K562 (cell line): ENCODE measurements around the gene MBD6. TPM values are rescaled to one million over a fixed set of nuclear protein-coding genes. Genes with fewer than 3 reads are reported as not detected.

Experiments used
- ATF7 ChIP-seq: fragments of 450-650 bp; IDR thresholded peaks from 2 replicates; pipeline ENCODE4 v1.7.1; 2014; ENCODE audit warnings: mild to moderate bottlenecking, moderate library complexity
- CHD4 ChIP-seq: fragments of 200-600 bp; sonication (generic); IDR thresholded peaks from 3 replicates; pipeline ENCODE4 v1.6.1; 2012; ENCODE audit warnings: low read depth, mild to moderate bottlenecking, mixed read lengths, low read length, inconsistent platforms; ENCODE audit not compliant: insufficient read depth, insufficient replicate concordance, poor library complexity, severe bottlenecking
- E2F3 ChIP-seq: fragments of 250-450 bp; sonication (Bioruptor Pico); IDR thresholded peaks from 2 replicates; pipeline ENCODE4 v1.4.0; 2020; ENCODE audit warnings: mild to moderate bottlenecking
- HMGN3 ChIP-seq: IDR thresholded peaks from 2 replicates; pipeline ENCODE4 v1.6.1; 2011; ENCODE audit warnings: borderline replicate concordance, low read depth, mild to moderate bottlenecking, mixed read lengths, low read length; ENCODE audit not compliant: insufficient read length; ENCODE audit errors: extremely low read depth
- MAFK ChIP-seq: IDR thresholded peaks from 2 replicates; pipeline ENCODE4 v1.6.1; 2011; ENCODE audit warnings: low read length, improper control_type of control experiment
- MTF1 ChIP-seq: fragments of 250-450 bp; sonication (Bioruptor Pico); IDR thresholded peaks from 2 replicates; pipeline ENCODE4 v1.9.0; 2021; ENCODE audit warnings: moderate library complexity, mild to moderate bottlenecking, inconsistent platforms, borderline replicate concordance
- MYC ChIP-seq, 2 experiments: fragments of 250-450 bp in 1 of 2; sonication (Bioruptor Pico) in 1 of 2; IDR thresholded peaks; 2 replicates each; pipeline versions ENCODE4 v1.5.1 to v1.6.1; 2012 to 2021; ENCODE audit warnings: low read depth in 2 of 2, borderline replicate concordance in 1 of 2, improper control_type of control experiment in 1 of 2, low read length in 1 of 2, mild to moderate bottlenecking in 1 of 2, moderate library complexity in 1 of 2
- NCOR1 ChIP-seq: fragments of 450-650 bp; IDR thresholded peaks from 2 replicates; pipeline ENCODE4 v1.6.1; 2016; ENCODE audit warnings: mild to moderate bottlenecking, moderate library complexity
- PBX2 ChIP-seq, 2 experiments: IDR thresholded peaks in 1 of 2; conservative IDR thresholded peaks in 1 of 2; 2 replicates each; pipeline ENCODE4 v1.6.1; 2016; ENCODE audit warnings: low read depth in 2 of 2, mild to moderate bottlenecking in 1 of 2, missing compliant biosample characterization in 1 of 2, missing genetic modification characterization in 1 of 2, moderate library complexity in 1 of 2
- POLR2AphosphoS5 ChIP-seq: IDR thresholded peaks from 2 replicates; pipeline ENCODE4 v1.6.1; 2011; ENCODE audit warnings: mild to moderate bottlenecking, low read depth, low read length, moderate library complexity; ENCODE audit not compliant: control insufficient read depth, insufficient read depth
- PTRF ChIP-seq: fragments of 450-650 bp; IDR thresholded peaks from 2 replicates; pipeline ENCODE4 v1.6.1; 2016; ENCODE audit warnings: mild to moderate bottlenecking, missing genetic modification characterization, missing compliant biosample characterization
- RCOR1 ChIP-seq, 2 experiments: IDR thresholded peaks; 2 replicates each; pipeline ENCODE4 v1.6.1; 2012; ENCODE audit warnings: low read depth in 2 of 2, low read length in 2 of 2, borderline replicate concordance in 1 of 2, improper control_type of control experiment in 1 of 2
- SMAD3 ChIP-seq: fragments of 450-650 bp; formaldehyde crosslinking; conservative IDR thresholded peaks from 2 replicates; pipeline ENCODE4 v1.4.0; 2020; ENCODE audit warnings: mild to moderate bottlenecking
- SNAPC5 ChIP-seq: fragments of 250-450 bp; sonication (Bioruptor Pico); IDR thresholded peaks from 2 replicates; pipeline ENCODE4 v1.8.0; 2021; ENCODE audit warnings: moderate library complexity, mild to moderate bottlenecking, inconsistent platforms
- SRSF3 ChIP-seq: fragments of 200-400 bp; formaldehyde crosslinking; IDR thresholded peaks from 2 replicates; pipeline ENCODE4 v1.6.1; 2016; ENCODE audit warnings: mild to moderate bottlenecking, low read length, moderate library complexity; ENCODE audit not compliant: insufficient read depth
- TAF15 ChIP-seq: fragments of 200-400 bp; formaldehyde crosslinking; IDR thresholded peaks from 2 replicates; pipeline ENCODE4 v1.6.1; 2017; ENCODE audit warnings: mild to moderate bottlenecking, low read depth, low read length, moderate library complexity
- ZNF174 ChIP-seq: fragments of 250-450 bp; sonication (Bioruptor Pico); IDR thresholded peaks from 2 replicates; pipeline ENCODE4 v1.4.0; 2020; ENCODE audit warnings: mild to moderate bottlenecking
- ZNF707 ChIP-seq: fragments of 250-450 bp; sonication (Bioruptor Pico); conservative IDR thresholded peaks from 2 replicates; pipeline ENCODE4 v1.8.0; 2022; ENCODE audit warnings: inconsistent platforms, mild to moderate bottlenecking, moderate library complexity
- ZNF785 ChIP-seq: fragments of 250-450 bp; sonication (Bioruptor Pico); IDR thresholded peaks from 2 replicates; pipeline ENCODE4 v1.4.0; 2020; ENCODE audit warnings: mild to moderate bottlenecking
- polyA plus RNA-seq, 8 experiments: library from polyadenylated mRNA; depleted of rRNA in 4 of 8; stranded (reverse) in 5 of 8; unstranded in 3 of 8; fragments of >200 nt; fragmentation: Nextera tagmentation in 2 of 8; fragmentation: Illumina TruSeq in 1 of 8; extraction: Ambion mirVana in 2 of 8; extraction: Trizol in 1 of 8; gene quantifications; 2 replicates each; pipeline versions ENCODE4 v1.2.1 to v1.2.3, GENCODE V29; 2011 to 2014; ENCODE audit warnings: inconsistent platforms in 1 of 8, missing spikeins in 1 of 8
- total RNA-seq, 7 experiments: library from RNA; depleted of rRNA in 6 of 7; stranded (reverse); fragments of >200 nt in 6 of 7; fragmentation: Illumina TruSeq in 2 of 7; extraction: Trizol in 2 of 7; gene quantifications; 2 replicates each; pipeline versions ENCODE4 v1.2.1 to v1.2.3, GENCODE V29; 2011 to 2021; ENCODE audit warnings: low replicate concordance in 1 of 7

MBD6 gene
- total and polyA plus RNA-seq, 9 of the 15 experiments (the other 6 are each of a cell fraction or from before 2014, with no cell fraction given) = 2.0 to 54.8 (median 3.8) TPM

- TF ChIP-seq PBX2 (CRISPR knock-in tag; IDR thresholded peaks at IDR 0.05; ENCODE audit: low read depth) = no peak
- TF ChIP-seq PBX2 (tag; conservative IDR thresholded peaks at IDR 0.05; ENCODE audit: low read depth) = no peak
- no peak for TF ChIP-seq MYC (IDR thresholded peaks at IDR 0.05; ENCODE audit: low read depth, low read length)
- TF ChIP-seq MYC (CRISPR knock-in tag; IDR thresholded peaks at IDR 0.05; ENCODE audit: borderline replicate concordance, low read depth) = no peak
- TF ChIP-seq ZNF785 (CRISPR knock-in tag) = no peak
- TF ChIP-seq ZNF707 (CRISPR knock-in tag) = no peak
- no peak; the same call in none of the 2 replicates for TF ChIP-seq POLR2AphosphoS5
- TF ChIP-seq PTRF (tag) = no peak
- no peak for TF ChIP-seq CHD4
- no peak for TF ChIP-seq SMAD3 (CRISPR knock-in tag)
- TF ChIP-seq TAF15 = no peak
- TF ChIP-seq E2F3 (CRISPR knock-in tag) = no peak
- no peak for TF ChIP-seq HMGN3
- no peak for TF ChIP-seq RCOR1 (IDR thresholded peaks at IDR 0.05; ENCODE audit: borderline replicate concordance in 1 of 2, low read depth in 2 of 2, low read length in 2 of 2)
- TF ChIP-seq NCOR1 = 0 out of 2 replicates have a peak, but pooled peaks have one; percentile 33
- no peak for TF ChIP-seq ZNF174 (CRISPR knock-in tag)
- no peak for TF ChIP-seq MAFK
- TF ChIP-seq MTF1 (CRISPR knock-in tag) = no peak
- no peak for TF ChIP-seq SNAPC5 (CRISPR knock-in tag)
- no peak for TF ChIP-seq ATF7
- TF ChIP-seq SRSF3 = no peak
Observed at GRCh38 chr12:57518176-57518919, 4.3 kb upstream of the MBD6 start (continued).
